PFSK-1 (cell line): ENCODE data around the gene CHST11.

Source experiments
- FOXP2 ChIP-seq: optimal IDR thresholded peaks from 2 replicates; pipeline ENCODE3; 2011; ENCODE audit warnings: borderline replicate concordance, control low read depth, inconsistent platforms; ENCODE audit not compliant: insufficient read depth; ENCODE audit errors: extremely low read length, extremely low read depth
- POLR2AphosphoS5 ChIP-seq: IDR thresholded peaks from 2 replicates; pipeline ENCODE4 v1.6.1; 2012; ENCODE audit warnings: low read depth, mild to moderate bottlenecking, control low read depth, low read length, moderate library complexity
- SIN3A ChIP-seq: IDR thresholded peaks from 2 replicates; pipeline ENCODE4 v1.6.1; 2012; ENCODE audit warnings: mild to moderate bottlenecking, low read length, moderate library complexity, borderline replicate concordance; ENCODE audit not compliant: insufficient read depth
- TAF1 ChIP-seq: IDR thresholded peaks from 2 replicates; pipeline ENCODE4 v1.6.1; 2012; ENCODE audit warnings: low read length, control low read depth, borderline replicate concordance; ENCODE audit not compliant: insufficient read depth
- TF ChIP-seq, protein P1 (sequence below), 2 experiments: IDR thresholded peaks; 2 replicates each; pipeline versions ENCODE4 v1.6.1 to v1.8.0; 2011 to 2012; ENCODE audit warnings: low read depth in 2 of 2, low read length in 2 of 2, control low read depth in 1 of 2, inconsistent platforms in 1 of 2, mild to moderate bottlenecking in 1 of 2, moderate library complexity in 1 of 2; ENCODE audit not compliant: insufficient read depth in 1 of 2

Gene CHST11

DNA sequence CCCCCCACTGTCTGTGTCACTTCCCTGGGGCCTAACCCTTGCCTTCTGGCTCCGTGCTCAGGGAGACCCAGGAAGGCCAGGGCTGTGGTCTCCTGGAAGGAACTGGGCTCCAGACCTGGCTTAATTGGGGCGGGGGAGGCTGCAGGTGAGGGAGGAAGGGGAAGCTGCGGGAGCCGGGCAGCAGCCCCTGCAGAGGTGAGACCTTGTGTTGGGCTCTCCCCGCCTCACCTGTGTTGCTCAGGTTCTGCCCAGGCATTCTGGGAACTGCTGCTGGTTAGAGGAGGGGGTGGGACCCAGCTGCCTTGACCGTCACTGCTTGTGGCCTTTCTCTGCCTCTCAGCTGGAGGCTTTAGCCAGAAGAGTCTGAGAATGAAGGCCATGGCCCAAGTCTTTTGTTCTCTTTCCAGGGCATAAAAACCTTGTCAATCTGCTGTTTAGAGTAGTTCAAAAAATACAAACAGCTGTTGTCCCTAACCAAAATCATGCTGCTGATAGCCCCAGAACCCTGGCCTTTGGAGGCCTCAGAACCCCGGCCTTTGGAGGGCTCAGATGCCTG lies 247.6 kb downstream of the CHST11 start:
- TF ChIP-seq TAF1 = no peak
- no peak for TF ChIP-seq POLR2AphosphoS5
- TF ChIP-seq, protein P1, sequence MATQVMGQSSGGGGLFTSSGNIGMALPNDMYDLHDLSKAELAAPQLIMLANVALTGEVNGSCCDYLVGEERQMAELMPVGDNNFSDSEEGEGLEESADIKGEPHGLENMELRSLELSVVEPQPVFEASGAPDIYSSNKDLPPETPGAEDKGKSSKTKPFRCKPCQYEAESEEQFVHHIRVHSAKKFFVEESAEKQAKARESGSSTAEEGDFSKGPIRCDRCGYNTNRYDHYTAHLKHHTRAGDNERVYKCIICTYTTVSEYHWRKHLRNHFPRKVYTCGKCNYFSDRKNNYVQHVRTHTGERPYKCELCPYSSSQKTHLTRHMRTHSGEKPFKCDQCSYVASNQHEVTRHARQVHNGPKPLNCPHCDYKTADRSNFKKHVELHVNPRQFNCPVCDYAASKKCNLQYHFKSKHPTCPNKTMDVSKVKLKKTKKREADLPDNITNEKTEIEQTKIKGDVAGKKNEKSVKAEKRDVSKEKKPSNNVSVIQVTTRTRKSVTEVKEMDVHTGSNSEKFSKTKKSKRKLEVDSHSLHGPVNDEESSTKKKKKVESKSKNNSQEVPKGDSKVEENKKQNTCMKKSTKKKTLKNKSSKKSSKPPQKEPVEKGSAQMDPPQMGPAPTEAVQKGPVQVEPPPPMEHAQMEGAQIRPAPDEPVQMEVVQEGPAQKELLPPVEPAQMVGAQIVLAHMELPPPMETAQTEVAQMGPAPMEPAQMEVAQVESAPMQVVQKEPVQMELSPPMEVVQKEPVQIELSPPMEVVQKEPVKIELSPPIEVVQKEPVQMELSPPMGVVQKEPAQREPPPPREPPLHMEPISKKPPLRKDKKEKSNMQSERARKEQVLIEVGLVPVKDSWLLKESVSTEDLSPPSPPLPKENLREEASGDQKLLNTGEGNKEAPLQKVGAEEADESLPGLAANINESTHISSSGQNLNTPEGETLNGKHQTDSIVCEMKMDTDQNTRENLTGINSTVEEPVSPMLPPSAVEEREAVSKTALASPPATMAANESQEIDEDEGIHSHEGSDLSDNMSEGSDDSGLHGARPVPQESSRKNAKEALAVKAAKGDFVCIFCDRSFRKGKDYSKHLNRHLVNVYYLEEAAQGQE (IDR thresholded peaks at IDR 0.05; ENCODE audit: insufficient read depth in 1 of 2, low read depth in 2 of 2, low read length in 2 of 2) = no peak
- no peak for TF ChIP-seq SIN3A
- TF ChIP-seq FOXP2 = no peak

- TF ChIP-seq POLR2AphosphoS5 (no peak), FOXP2 (no peak), TAF1 (no peak), SIN3A (no peak)
- TF ChIP-seq, protein P1 (IDR thresholded peaks at IDR 0.05; ENCODE audit: insufficient read depth in 1 of 2, low read depth in 2 of 2, low read length in 2 of 2) = no peak
Measured at GRCh38 chr12:104707194-104707593, 250.4 kb downstream of the CHST11 start.

- no peak for TF ChIP-seq TAF1
- no peak for TF ChIP-seq FOXP2
- TF ChIP-seq POLR2AphosphoS5 = no peak
- TF ChIP-seq, protein P1 (IDR thresholded peaks at IDR 0.05; ENCODE audit: insufficient read depth in 1 of 2, low read depth in 2 of 2, low read length in 2 of 2) = no peak
- TF ChIP-seq SIN3A = no peak
Measured at GRCh38 chr12:104707794-104708558, 251.2 kb downstream of the CHST11 start.

- TF ChIP-seq POLR2AphosphoS5 (no peak), TAF1 (no peak), SIN3A (no peak), FOXP2 (no peak)
- TF ChIP-seq, protein P1 (IDR thresholded peaks at IDR 0.05; ENCODE audit: insufficient read depth in 1 of 2, low read depth in 2 of 2, low read length in 2 of 2) = no peak
Measured at GRCh38 chr12:104708891-104709290, 252.1 kb downstream of the CHST11 start.
